Embryonic facial prominence (tissue), 1 donor: ENCODE measurements around the gene MMP28.

Experiments used
- DNase-seq: peaks from one replicate; pipeline ENCODE4 v3.0.0-alpha.2; 2016; ENCODE audit errors: extremely low spot score

The MMP28 gene

DNA sequence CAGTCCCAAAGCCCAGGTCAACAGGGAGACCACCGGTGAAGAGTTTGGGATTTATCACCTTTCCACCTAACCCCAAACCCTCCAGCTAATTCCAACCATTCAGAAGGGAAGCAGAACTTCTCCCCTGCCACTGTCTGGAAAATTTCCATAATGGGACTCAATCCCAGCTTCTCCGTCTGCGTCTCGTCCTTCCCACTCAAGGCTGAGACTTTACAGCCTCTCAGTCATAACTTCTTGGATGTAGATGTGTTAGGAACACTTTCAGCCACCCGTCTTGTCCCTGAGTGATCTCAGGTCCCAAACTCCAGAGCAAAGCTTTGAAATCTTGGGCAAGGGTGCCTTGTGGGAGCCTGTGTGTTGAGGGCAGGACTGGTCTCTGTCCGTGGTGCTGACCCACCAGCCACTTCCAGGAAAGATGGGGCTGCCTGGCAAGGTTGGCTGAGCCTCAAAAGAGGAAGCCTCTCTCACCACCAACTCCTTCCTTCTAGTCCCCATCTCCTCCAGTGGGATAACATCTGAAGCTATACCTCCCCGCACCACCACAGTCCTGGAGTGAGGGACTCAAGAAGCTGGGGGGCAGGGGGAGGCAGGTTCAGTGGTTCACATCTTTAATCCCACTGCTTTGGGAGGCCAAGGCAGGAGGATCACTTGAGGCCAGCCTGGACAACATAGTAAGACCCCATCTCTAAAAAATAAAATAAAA, 51.7 kb downstream of the MMP28 start:
- DNase-seq = no peak

GRCh38 chr17:35742896-35743477, 52.5 kb downstream of the MMP28 start:
- no peak for DNase-seq

GRCh38 chr17:35742496-35742895, 52.9 kb downstream of the MMP28 start:
- DNase-seq = no peak

- DNase-seq = no peak
Measured at GRCh38 chr17:35740997-35741931, 54.2 kb downstream of the MMP28 start.

- DNase-seq = no peak
Measured at GRCh38 chr17:35740216-35740615, 55.2 kb downstream of the MMP28 start.

- no peak for DNase-seq
Measured at GRCh38 chr17:35738519-35739133, 56.8 kb downstream of the MMP28 start.

- DNase-seq = no peak
Measured at GRCh38 chr17:35736236-35736635, 59.2 kb downstream of the MMP28 start.

DNA sequence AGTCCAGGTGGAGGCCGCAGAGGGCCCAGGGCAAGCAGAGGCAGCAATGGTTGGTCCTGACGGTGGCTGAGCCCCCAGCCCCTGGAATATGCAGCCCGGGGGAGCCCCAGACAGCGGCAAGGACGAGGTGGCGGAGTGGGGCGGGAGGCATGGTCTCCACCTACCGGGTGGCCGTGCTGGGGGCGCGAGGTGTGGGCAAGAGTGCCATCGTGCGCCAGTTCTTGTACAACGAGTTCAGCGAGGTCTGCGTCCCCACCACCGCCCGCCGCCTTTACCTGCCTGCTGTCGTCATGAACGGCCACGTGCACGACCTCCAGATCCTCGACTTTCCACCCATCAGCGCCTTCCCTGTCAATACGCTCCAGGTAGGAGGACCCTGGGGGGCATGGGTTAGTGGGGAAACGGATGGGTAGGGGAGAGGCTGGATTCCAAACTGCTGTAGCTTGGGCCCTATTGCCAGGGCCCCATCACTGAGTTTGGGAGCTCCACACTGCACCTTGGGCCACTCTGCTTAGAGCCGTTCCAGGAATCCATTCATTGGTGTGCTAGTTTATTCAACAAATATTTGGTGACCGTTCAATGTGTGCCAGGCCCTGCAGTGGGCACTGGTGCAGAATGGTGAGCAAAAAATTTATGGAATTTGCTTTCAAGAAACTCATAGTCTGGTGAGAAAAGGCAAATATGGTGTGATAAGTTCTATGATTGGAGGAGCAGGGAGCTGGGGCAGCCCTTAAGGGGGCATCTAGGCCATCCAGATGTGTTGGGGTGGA, 60.2 kb downstream of the MMP28 start:
- no peak for DNase-seq

DNA sequence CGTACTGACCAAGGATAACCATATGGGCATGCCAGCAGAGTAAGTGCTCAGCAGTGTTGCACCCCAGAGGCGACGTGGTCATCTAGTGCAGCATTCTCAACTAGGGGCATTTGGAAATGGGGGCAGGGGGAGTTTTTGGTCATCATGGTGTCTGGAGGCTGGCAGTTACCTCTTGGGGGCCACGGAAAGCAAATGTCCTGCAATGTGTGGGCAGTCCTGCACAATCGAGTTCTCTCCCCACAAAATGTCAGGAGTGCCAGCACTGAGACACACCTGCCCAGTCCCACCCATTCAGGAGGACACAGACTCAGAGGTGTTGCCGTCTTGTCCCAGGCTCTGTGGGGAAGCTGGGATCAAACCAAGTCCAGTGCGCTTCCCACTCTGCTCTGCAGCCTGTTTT, 61.0 kb downstream of the MMP28 start:
- DNase-seq = no peak

GRCh38 chr17:35733366-35733765, 62.1 kb downstream of the MMP28 start:
- no peak for DNase-seq

DNA sequence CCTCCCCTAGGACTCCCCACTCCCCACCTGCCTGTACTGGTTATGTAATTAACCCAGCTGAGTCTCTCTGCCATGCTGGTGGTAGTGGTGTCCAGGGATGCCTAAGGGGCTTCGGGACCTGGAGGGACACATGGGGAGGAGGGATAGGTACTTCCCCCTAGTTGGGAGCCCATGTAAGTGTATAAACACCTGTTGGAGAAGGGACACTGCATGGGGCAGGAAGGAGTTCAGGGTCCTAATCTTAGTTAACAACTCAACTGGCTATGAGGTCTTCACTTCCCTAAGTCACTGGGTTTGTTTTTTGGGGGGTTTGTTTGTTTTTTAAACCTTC, 62.7 kb downstream of the MMP28 start:
- DNase-seq = no peak

DNA sequence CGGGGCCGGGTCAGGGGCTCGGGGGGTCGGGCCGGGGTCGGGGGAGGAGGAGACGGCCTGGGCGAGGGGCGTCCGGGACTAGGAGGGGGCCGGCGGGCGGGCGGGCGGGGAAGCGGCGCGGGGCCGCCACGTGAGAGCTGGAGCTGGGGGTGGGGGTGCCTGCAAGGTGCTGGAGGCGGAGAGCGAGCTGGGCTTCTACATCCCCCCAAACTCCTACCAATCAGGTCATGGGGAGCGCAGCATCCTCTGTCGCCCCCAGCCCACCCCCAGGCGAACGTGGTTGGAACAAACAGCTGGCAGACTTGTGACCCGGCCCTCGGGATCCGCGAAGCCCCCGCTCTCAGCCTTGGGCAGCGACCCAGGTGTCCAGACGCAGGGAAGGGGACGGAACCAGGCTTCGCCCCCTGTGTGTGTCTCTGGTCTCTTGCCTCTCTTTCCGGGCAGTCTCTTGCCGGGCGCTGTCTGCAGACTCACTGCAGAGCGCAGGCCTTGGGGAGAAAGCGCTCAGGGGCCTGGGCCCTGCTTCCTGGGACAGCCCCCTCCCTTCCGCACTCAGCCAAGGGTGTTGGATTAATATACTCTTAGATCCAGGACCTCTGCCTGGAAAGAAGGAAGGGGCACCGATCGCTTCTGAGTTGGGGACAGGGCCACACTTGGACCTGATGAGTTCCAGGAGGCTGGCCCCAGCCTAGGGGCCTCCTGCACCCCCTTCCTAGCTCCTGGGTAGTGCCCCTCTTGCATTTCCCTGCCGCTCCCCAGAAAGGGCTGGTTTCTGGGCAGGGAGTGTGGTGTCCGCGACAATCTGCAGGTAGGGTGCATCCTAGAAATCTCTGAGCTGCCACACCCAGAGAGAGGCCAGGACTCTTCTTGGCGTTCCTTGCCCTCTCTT, 63.3 kb downstream of the MMP28 start:
- DNase-seq = no peak

DNA sequence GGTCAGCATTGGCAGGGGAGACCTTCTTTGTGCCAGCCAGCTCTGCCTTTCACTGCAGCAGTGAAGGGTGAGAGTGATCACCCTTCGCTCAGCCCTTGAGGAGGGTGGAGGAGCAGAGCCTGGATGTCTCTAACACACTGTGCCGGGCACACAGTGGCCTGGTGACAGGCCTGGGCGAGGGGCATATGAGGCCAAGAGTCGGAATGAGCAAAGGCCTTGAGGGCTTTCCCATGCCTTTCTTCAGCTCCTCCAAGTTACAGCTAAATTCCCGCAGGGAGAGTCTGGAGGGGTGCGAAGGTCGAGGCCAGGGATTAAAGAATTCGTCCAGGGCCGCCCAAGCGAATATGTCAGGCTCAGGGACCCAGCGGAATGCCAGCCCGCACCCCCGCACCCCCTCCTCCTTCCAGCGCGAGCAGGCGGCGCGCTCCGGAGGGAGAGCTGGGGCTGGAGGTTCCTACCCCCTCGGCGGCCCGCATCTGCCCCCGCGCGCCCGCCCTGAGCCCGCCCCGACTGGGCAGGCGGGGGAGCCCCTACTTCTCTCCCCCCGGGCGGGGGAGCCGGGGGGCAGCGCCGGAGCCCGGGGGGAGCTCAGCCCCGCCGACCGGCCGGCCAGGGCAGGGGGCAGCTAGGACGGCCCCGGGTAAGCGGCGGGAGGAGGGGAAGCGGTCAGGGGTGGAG, 64.1 kb downstream of the MMP28 start, which contains the start of gene RASL10B:
Gene RASL10B (plus strand): TSS at position 401 of the 678 bp plus-strand sequence. CDS start 3,546 bp downstream, outside the sequence.
- DNase-seq = no peak

DNA sequence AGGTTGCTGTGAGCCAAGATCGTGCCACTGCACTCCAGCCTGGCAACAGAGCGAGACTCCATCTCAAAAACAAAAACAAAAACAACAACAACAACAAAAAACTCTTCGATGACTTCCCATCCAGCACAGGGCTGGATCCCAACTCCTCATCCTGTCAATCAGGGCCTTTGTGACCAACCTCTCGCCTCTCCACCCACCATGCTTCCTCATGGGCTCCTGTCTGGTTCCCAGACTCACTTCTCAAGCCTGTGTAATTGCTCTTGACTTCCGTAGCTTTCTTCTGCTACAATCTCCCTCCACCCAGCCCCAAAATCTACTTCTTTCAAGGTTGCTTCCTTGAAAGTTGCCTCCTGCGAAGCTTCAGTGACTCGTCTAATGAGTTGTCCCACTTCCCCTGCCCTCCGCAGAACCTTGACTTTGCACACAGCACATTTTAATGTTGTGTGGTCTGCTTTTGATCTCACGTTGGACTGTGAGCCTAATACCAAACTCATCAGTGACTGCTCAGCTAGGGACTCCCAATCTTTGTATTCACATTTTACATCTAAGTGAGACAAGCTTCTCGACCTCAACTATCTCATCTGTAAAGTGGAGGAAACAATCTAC, 64.9 kb downstream of the MMP28 start:
- DNase-seq = no peak

GRCh38 chr17:35729405-35729833, 66.0 kb downstream of the MMP28 start:
- DNase-seq = no peak

DNA sequence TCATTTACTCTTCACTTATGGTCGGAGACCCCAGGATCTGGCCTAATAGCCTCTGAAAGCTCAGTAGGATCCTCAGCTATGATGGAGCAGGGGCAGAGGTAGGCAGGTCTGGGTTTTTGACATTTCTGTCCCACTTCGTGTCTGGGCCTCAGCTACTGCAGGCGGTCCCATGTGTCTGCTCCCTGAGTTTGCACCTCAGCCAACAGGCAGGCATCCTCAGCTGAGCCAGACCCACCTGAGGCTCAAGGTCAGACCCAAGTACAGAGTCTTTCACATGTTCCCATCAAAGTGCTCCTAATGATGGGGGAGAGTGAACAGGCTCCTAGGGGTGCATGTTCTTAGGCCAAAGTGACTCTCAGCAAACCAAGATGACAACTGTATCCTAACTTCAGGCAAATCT, 66.9 kb downstream of the MMP28 start:
- no peak for DNase-seq

DNA sequence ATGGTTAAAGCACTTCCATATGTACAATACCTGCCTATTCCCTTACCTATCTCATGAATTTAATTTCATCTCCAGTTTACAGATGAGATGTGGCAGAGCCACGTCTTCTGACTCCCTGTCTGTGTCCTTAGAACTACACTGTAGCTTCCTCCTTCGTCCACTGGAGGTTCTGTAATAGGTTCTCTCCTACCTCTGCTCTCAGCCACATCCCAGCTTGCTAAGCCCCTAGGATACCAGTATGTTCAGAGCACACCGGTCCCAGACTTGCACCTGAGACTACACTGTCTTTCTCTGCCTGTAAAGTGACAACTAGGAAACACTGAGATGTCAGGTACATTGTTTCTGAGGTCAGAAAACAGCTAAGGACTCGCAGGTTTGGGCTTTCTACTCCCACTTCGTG, 67.8 kb downstream of the MMP28 start:
- DNase-seq = no peak

- DNase-seq = no peak
Measured at GRCh38 chr17:35726953-35727460, 68.4 kb downstream of the MMP28 start.
